IMR-90 (cell line): ENCODE results near the gene DNAJC5. TPM values are rescaled to one million over a fixed set of nuclear protein-coding genes. Genes with fewer than 3 reads are reported as not detected.
A peak's percentile ranks its signal among the peaks of the same experiment; 100 is the strongest.

Source experiments
- ATAC-seq: fragments of 200-7000 bp; cut with Tn5 transposase; 2 replicates; pipeline ENCODE4 v1.9.1; 2020; ENCODE audit warnings: low read depth, mild to moderate bottlenecking, moderate library complexity
- BruUV-seq: library from RNA; stranded (reverse); fragments of 400-500 nt; replicated peaks from 2 replicates; lab custom pipeline; 2021; lab: Mats Ljungman, UMichigan
- CTCF ChIA-PET: fragments of 300-600 bp; formaldehyde crosslinking; extraction: SDS; loops from one replicate; lab custom pipeline; 2021; ENCODE audit warnings: antibody characterized with exemption; lab: Yijun Ruan, JAX
- POLR2A ChIA-PET: fragments of 300-600 bp; sonication (Branson Sonifier 250); formaldehyde crosslinking; loops from one replicate; lab custom pipeline; 2022; ENCODE audit warnings: antibody characterized with exemption; ENCODE audit not compliant: unreplicated experiment; lab: Charles Lee
- DNase-seq: peaks from one replicate; pipeline ENCODE4 v3.0.0; 2013
- H2AFZ ChIP-seq: replicated peaks from 2 replicates; pipeline ENCODE3; 2013; ENCODE audit warnings: low read length, mild to moderate bottlenecking; ENCODE audit not compliant: poor library complexity
- H2AK5ac ChIP-seq: 2 replicates; pipeline ENCODE4 v1.6.1; 2013; ENCODE audit warnings: low read depth, low read length, inconsistent platforms
- H2AK9ac ChIP-seq: replicated peaks from 2 replicates; pipeline ENCODE3; 2013; ENCODE audit warnings: mild to moderate bottlenecking, low read depth, low read length, moderate library complexity; ENCODE audit not compliant: poor library complexity
- H2BK120ac ChIP-seq: 2 replicates; pipeline ENCODE4 v1.6.1; 2013; ENCODE audit warnings: low read depth, low read length, inconsistent platforms
- H2BK15ac ChIP-seq: 3 replicates; pipeline ENCODE4 v1.6.1; 2013; ENCODE audit warnings: low read depth, low read length, inconsistent platforms
- H2BK20ac ChIP-seq: 2 replicates; pipeline ENCODE4 v1.6.1; 2013; ENCODE audit warnings: low read depth, mild to moderate bottlenecking, inconsistent platforms, low read length, moderate library complexity
- H2BK5ac ChIP-seq: 2 replicates; pipeline ENCODE4 v1.6.1; 2013; ENCODE audit warnings: mild to moderate bottlenecking, low read depth, low read length, inconsistent platforms; ENCODE audit not compliant: poor library complexity, severe bottlenecking
- H3K14ac ChIP-seq: replicated peaks from 2 replicates; pipeline ENCODE4 v1.6.1; 2013; ENCODE audit warnings: low read depth, low read length, inconsistent platforms
- H3K18ac ChIP-seq: 2 replicates; pipeline ENCODE4 v1.6.1; 2013; ENCODE audit warnings: low read depth, low read length, control low read depth
- H3K23ac ChIP-seq: 2 replicates; pipeline ENCODE4 v1.6.1; 2013; ENCODE audit warnings: low read depth, low read length, inconsistent platforms
- H3K27ac ChIP-seq: 2 replicates; pipeline ENCODE4 v1.5.1; 2013; ENCODE audit warnings: mild to moderate bottlenecking, control low read depth, low read length; ENCODE audit not compliant: insufficient read depth
- H3K27me3 ChIP-seq: 2 replicates; pipeline ENCODE4 v1.6.1; 2013; ENCODE audit warnings: low read length; ENCODE audit not compliant: control insufficient read depth, insufficient read depth
- H3K36me3 ChIP-seq: 2 replicates; pipeline ENCODE4 v1.6.1; 2013; ENCODE audit warnings: low read length, mixed read lengths; ENCODE audit not compliant: control insufficient read depth, insufficient read depth
- H3K4ac ChIP-seq: 2 replicates; pipeline ENCODE4 v1.6.1; 2013; ENCODE audit warnings: low read depth, low read length, inconsistent platforms
- H3K4me1 ChIP-seq: 2 replicates; pipeline ENCODE4 v1.6.1; 2013; ENCODE audit warnings: low read length, mixed read lengths; ENCODE audit not compliant: control insufficient read depth, insufficient read depth
- H3K4me2 ChIP-seq: 2 replicates; pipeline ENCODE4 v1.6.1; 2013; ENCODE audit warnings: low read depth, mild to moderate bottlenecking, control low read depth, low read length, moderate library complexity
- H3K4me3 ChIP-seq: 2 replicates; pipeline ENCODE4 v1.5.1; 2013; ENCODE audit warnings: low read depth, mild to moderate bottlenecking, control low read depth, low read length, moderate library complexity; ENCODE audit not compliant: insufficient read depth
- H3K56ac ChIP-seq: 2 replicates; pipeline ENCODE4 v1.6.1; 2013; ENCODE audit warnings: low read length, inconsistent platforms; ENCODE audit not compliant: insufficient read depth; ENCODE audit errors: extremely low read depth
- H3K79me1 ChIP-seq, 2 experiments: 2 replicates each; pipeline ENCODE4 v1.6.1; 2013; ENCODE audit warnings: low read length in 2 of 2, inconsistent platforms in 1 of 2, low read depth in 1 of 2
- H3K9ac ChIP-seq: 2 replicates; pipeline ENCODE4 v1.6.1; 2013; ENCODE audit warnings: low read depth, low read length, control low read depth
- H3K9me1 ChIP-seq: 2 replicates; pipeline ENCODE4 v1.6.1; 2013; ENCODE audit warnings: low read length, inconsistent platforms; ENCODE audit not compliant: insufficient read depth
- H3K9me3 ChIP-seq: 2 replicates; pipeline ENCODE4 v1.6.1; 2013; ENCODE audit warnings: low read length; ENCODE audit not compliant: control insufficient read depth, insufficient read depth
- H4K20me1 ChIP-seq: 2 replicates; pipeline ENCODE4 v1.6.1; 2013; ENCODE audit warnings: low read length, inconsistent platforms; ENCODE audit not compliant: insufficient read depth
- H4K5ac ChIP-seq: 2 replicates; pipeline ENCODE4 v1.6.1; 2013; ENCODE audit warnings: mild to moderate bottlenecking, low read depth, low read length, control low read depth
- H4K8ac ChIP-seq, 2 experiments: 2 replicates each; pipeline ENCODE4 v1.6.1; 2013; ENCODE audit warnings: low read depth in 2 of 2, low read length in 2 of 2, control low read depth in 1 of 2, inconsistent platforms in 1 of 2
- H4K91ac ChIP-seq: 2 replicates; pipeline ENCODE4 v1.6.1; 2013; ENCODE audit warnings: low read depth, low read length, inconsistent platforms; ENCODE audit not compliant: insufficient read depth
- BHLHE40 ChIP-seq: fragments of 150-350 bp; IDR thresholded peaks from 2 replicates; pipeline ENCODE4 v1.6.1; 2016; ENCODE audit warnings: mild to moderate bottlenecking, low read depth, low read length
- FOS ChIP-seq: fragments of 150-350 bp; IDR thresholded peaks from 2 replicates; pipeline ENCODE4 v1.6.1; 2016; ENCODE audit warnings: low read depth, low read length
- MAZ ChIP-seq: IDR thresholded peaks from 2 replicates; pipeline ENCODE4 v1.6.1; 2012; ENCODE audit warnings: low read depth, mild to moderate bottlenecking, low read length, improper control_type of control experiment, moderate library complexity, borderline replicate concordance
- MXI1 ChIP-seq: IDR thresholded peaks from 2 replicates; pipeline ENCODE4 v1.6.1; 2012; ENCODE audit warnings: low read depth, mild to moderate bottlenecking, low read length, moderate library complexity, borderline replicate concordance
- RAD21 ChIP-seq: IDR thresholded peaks from 2 replicates; pipeline ENCODE4 v1.6.1; 2012; ENCODE audit warnings: low read length, improper control_type of control experiment
- SMC3 ChIP-seq: fragments of 150-350 bp; IDR thresholded peaks from 2 replicates; pipeline ENCODE4 v1.6.1; 2016; ENCODE audit warnings: low read depth, mild to moderate bottlenecking, antibody characterized with exemption, low read length, moderate library complexity
- WGBS, 2 experiments: methylation state at CpG; one replicate each; pipeline versions ENCODE4 v1.1.5 to v1.1.7; 2013; ENCODE audit warnings: missing lambda C conversion rate in 2 of 2; ENCODE audit not compliant: insufficient read length in 1 of 2; ENCODE audit errors: extremely low coverage in 2 of 2; 5-methylcytosine and 5-hydroxymethylcytosine counted together
- dilution Hi-C: fragments of 300-500 bp; cut with HindIII; formaldehyde crosslinking; loops from one replicate; pipeline ENCODE4 v1.14.3; 2018; ENCODE audit warnings: low sequenced_read_pairs; ENCODE audit not compliant: unreplicated experiment
- in situ Hi-C: fragments of 300-500 bp; cut with MboI; formaldehyde crosslinking; loops from 3 replicates; pipeline ENCODE4 v1.14.3; 2019; ENCODE audit warnings: low sequenced_read_pairs, inconsistent platforms, mixed read lengths
- intact Hi-C: fragments of 100-400 bp; cut with micrococcal nuclease; formaldehyde crosslinking; loops from 2 replicates; pipeline ENCODE4 v1.10.0; 2022
- polyA plus RNA-seq, 3 experiments: library from polyadenylated mRNA; depleted of rRNA; stranded (reverse); fragments of >200 nt; gene quantifications; 2 replicates each; pipeline ENCODE4 v1.2.3, GENCODE V29; 2012; ENCODE audit warnings: low replicate concordance in 1 of 3
- total RNA-seq: library from RNA; depleted of rRNA; stranded (reverse); fragments of >200 nt; gene quantifications from 2 replicates; pipeline ENCODE4 v1.2.3, GENCODE V29; 2012
- TF ChIP-seq, protein P1 (sequence below): conservative IDR thresholded peaks from 2 replicates; pipeline ENCODE4 v1.5.1; 2012; ENCODE audit warnings: mild to moderate bottlenecking, low read depth, low read length, improper control_type of control experiment

DNAJC5 gene
- total and polyA plus RNA-seq, 2 of the 4 experiments (the other 2 are of a cell fraction) = 35.6 to 45.2 TPM

DNA sequence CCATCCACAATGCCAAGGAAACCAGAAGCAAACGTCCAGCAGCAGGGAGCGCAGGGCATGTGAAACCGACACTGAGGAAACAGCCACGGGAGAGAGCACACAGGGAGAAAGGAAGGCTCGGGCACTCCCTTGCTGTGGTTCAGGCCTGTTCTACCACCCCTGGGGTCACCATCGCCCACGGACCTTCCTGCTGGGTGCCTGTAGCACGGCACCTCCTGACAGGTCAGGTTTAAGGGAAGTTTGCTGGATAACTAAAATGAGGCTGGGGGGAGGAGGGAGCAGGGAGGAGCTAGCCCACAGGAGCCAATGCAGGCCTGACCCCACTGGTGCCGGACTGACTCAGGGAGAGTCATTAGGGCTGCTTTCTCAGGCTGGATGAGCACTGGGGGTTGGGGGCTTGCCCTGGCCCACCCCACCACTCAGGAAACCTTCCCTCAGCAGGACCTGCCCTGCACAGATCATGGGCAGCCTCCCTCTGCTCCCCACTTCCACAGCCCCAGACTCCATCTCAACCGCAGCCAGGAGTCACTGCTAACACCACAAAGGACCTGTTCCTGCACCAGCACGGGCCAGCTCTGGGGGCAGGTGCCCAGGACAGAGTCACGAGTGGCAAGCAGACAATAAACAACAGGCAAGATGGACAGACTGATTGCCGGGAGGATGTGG, 59.0 kb downstream of the DNAJC5 start (continued):
- TF ChIP-seq FOS = no peak

DNA sequence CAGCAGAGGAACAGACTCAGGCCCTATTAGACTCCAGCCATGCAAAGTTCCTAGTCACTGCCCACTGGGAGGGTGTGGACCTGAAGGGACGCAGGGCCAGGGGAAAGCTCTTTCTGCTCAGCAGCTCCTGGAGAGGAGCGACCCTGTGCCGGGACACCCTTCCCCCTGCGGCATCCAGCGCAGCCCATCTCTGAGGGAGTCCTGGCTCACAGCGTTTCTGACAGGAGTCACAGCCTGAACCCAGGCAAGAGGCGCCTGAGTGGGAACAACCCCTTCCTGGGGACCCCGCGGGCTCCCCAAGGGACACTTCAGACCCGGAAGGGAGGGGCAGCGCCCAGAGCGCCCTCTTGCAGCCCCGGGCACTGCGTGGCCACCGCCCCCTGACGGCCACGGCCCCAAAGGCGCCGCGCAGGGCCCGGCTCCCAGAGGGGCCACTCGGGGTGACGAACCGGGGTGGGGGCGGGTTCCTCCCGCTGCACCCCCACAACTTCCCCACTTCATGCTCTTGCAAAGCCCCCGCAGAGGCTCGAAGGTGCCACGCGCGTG, 60.4 kb downstream of the DNAJC5 start:
- Histone ChIP-seq H3K9me3 (no peaks in the 10 kb centered on the region), H2AK5ac (peak overlapping the region; percentile 98), H2BK5ac (peak overlapping the region; percentile 95), H2BK20ac (no peak overlapping the region), H3K56ac (peak overlapping the region; percentile 89; the same call in 1 of the 2 replicates), H2AFZ (peak overlapping the region; percentile 97), H3K4me1 (peaks cover 30% of the 10 kb centered on the region), H2AK9ac (peak overlapping the region; percentile 96), H2BK120ac (no peak overlapping the region), H3K36me3 (peaks cover 17% of the 10 kb centered on the region; the same call in 1 of the 2 replicates), H4K91ac (peak overlapping the region; percentile 99; the same call in 1 of the 2 replicates), H3K4me2 (peak overlapping the region; percentile 89), H3K14ac (peak overlapping the region; percentile 98), H3K4me3 (peak overlapping the region; percentile 94), H3K79me1 (peaks cover 4 to 51% of the 10 kb centered on the region in 2 experiments; a peak in 2 of 4 replicates), H3K9ac (peak overlapping the region; percentile 100), H3K27me3 (no peaks in the 10 kb centered on the region), H3K9me1 (peaks cover 12% of the 10 kb centered on the region), H3K23ac (peak overlapping the region; percentile 94; the same call in 1 of the 2 replicates), H4K8ac (peak overlapping the region; percentile 97 to 98; a peak in 3 of 4 replicates), H3K27ac (peak overlapping the region; percentile 99), H4K5ac (peak overlapping the region; percentile 14), H3K4ac (peak overlapping the region; percentile 99), H4K20me1 (peaks cover 41% of the 10 kb centered on the region), H2BK15ac (no peak overlapping the region), H3K18ac (peak overlapping the region; percentile 16; the same call in 1 of the 2 replicates)
- POLR2A ChIA-PET = no interaction called here
- in situ Hi-C loops = no loop called here
- dilution Hi-C loops = no loop called here
- DNase-seq (no peak), ATAC-seq (peak; percentile 16)
- WGBS, 2 experiments = 1% methylated on average over 17 of the region's 31 CpGs; no CpG with 5 or more reads in 1 of the 2 experiments
- TF ChIP-seq BHLHE40 (no peak), FOS (no peak), MXI1 (peak; percentile 33; the same call in 1 of the 2 replicates), SMC3 (no peak), RAD21 (peak; percentile 6; the same call in 1 of the 2 replicates), MAZ (peak; percentile 28; the same call in 1 of the 2 replicates)
- TF ChIP-seq, protein P1, sequence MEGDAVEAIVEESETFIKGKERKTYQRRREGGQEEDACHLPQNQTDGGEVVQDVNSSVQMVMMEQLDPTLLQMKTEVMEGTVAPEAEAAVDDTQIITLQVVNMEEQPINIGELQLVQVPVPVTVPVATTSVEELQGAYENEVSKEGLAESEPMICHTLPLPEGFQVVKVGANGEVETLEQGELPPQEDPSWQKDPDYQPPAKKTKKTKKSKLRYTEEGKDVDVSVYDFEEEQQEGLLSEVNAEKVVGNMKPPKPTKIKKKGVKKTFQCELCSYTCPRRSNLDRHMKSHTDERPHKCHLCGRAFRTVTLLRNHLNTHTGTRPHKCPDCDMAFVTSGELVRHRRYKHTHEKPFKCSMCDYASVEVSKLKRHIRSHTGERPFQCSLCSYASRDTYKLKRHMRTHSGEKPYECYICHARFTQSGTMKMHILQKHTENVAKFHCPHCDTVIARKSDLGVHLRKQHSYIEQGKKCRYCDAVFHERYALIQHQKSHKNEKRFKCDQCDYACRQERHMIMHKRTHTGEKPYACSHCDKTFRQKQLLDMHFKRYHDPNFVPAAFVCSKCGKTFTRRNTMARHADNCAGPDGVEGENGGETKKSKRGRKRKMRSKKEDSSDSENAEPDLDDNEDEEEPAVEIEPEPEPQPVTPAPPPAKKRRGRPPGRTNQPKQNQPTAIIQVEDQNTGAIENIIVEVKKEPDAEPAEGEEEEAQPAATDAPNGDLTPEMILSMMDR = peak; percentile 40
- CTCF ChIA-PET = no interaction called here
- intact Hi-C loops = loop anchor here (5.0 kb wide), 1 partner anchor 418 kb away; the partner anchor contains the start of gene PTK6
- no TSS peak for BruUV-seq
